Mucosa of descending colon (tissue), 3 donors: ENCODE results near the gene LDLRAD4. TPM values are rescaled to one million over a fixed set of nuclear protein-coding genes. Genes with fewer than 3 reads are reported as not detected.

Experiments
- ATAC-seq: fragments of 200-7000 bp; cut with Tn5 transposase; one replicate; pipeline ENCODE4 v1.9.1; 2020; ENCODE audit warnings: mild to moderate bottlenecking, moderate library complexity
- DNase-seq, 3 donors: peaks; one replicate each; pipeline ENCODE4 v3.0.0-alpha.2; 2020
- H3K36me3 ChIP-seq: fragments of 200-600 bp; one replicate; pipeline ENCODE4 v1.8.0; 2021; ENCODE audit warnings: low read depth, mild to moderate bottlenecking
- H3K4me1 ChIP-seq: fragments of 200-600 bp; one replicate; pipeline ENCODE4 v1.8.0; 2021; ENCODE audit warnings: low read depth, mild to moderate bottlenecking
- H3K4me3 ChIP-seq: fragments of 200-600 bp; one replicate; pipeline ENCODE4 v1.8.0; 2021; ENCODE audit warnings: mild to moderate bottlenecking
- H3K9me3 ChIP-seq: fragments of 200-600 bp; one replicate; pipeline ENCODE4 v1.8.0; 2021; ENCODE audit warnings: mild to moderate bottlenecking
- CTCF ChIP-seq: fragments of 200-600 bp; IDR thresholded peaks from one replicate; pipeline ENCODE4 v1.8.0; 2022; ENCODE audit warnings: antibody characterized with exemption, mild to moderate bottlenecking
- intact Hi-C, 2 donors: fragments of 100-400 bp; cut with DNase I in 1 of 2; cut with micrococcal nuclease in 1 of 2; formaldehyde crosslinking; loops; one replicate each; pipeline versions ENCODE4 v1.11.0 to v1.11.1; 2022; cut with DNase I, micrococcal nuclease
- total RNA-seq, 3 donors: library from RNA; stranded (reverse); fragmentation: NEBNext Ultra II Directional in 2 of 3; extraction: Animal tissue kit (Norgen Biotek cat#: 25700) in 2 of 3; gene quantifications; one replicate each; pipeline versions ENCODE4 v1.2.1 to v1.2.4, GENCODE V29; 2021 to 2023
- donor health status: DM: no; HTN: no; CAD: no; lungs with moderate emphysema.
- donor health status: DM: no; HTN: no; CAD: no.
- donor health status: DM: no; HTN: yes; CAD: no.

The LDLRAD4 gene
- total RNA-seq, 3 donors from 2014 or later, result 36.8 to 41.0 (median 37.4) TPM

GRCh38 chr18:13625843-13626543 is 407.4 kb downstream of the LDLRAD4 start:
- ATAC-seq, result no peak
- no peaks in the 10 kb centered on the region for H3K36me3 ChIP-seq
- H3K9me3 ChIP-seq, result no peaks in the 10 kb centered on the region
- DNase-seq, result no peak
- H3K4me3 ChIP-seq, result no peak overlapping the region
- intact Hi-C loops, result loop anchor here in 1 of 2 donors (5.0 kb wide), 1 partner anchor 409 kb away; the partner anchor contains the start of gene LDLRAD4
- H3K4me1 ChIP-seq, result no peaks in the 10 kb centered on the region
- no peak for TF ChIP-seq CTCF

- Histone ChIP-seq H3K36me3 (no peaks in the 10 kb centered on the region), H3K4me3 (no peak overlapping the region), H3K4me1 (no peaks in the 10 kb centered on the region), H3K9me3 (no peaks in the 10 kb centered on the region)
- no peak for TF ChIP-seq CTCF
- intact Hi-C loops, result loop anchor here in 1 of 2 donors (5.0 kb wide), 1 partner anchor 409 kb away; the partner anchor contains the start of gene LDLRAD4
- no peak for DNase-seq
- no peak for ATAC-seq
Observed at GRCh38 chr18:13626544-13626908, 408.0 kb downstream of the LDLRAD4 start.

- TF ChIP-seq CTCF, result no peak
- intact Hi-C loops, result loop anchor here in 1 of 2 donors (5.0 kb wide), 1 partner anchor 410 kb away; the partner anchor contains the start of gene LDLRAD4
- DNase-seq, result no peak
- H3K4me1 ChIP-seq, result no peaks in the 10 kb centered on the region
- H3K36me3 ChIP-seq, result no peaks in the 10 kb centered on the region
- H3K4me3 ChIP-seq, result no peak overlapping the region
- H3K9me3 ChIP-seq, result no peaks in the 10 kb centered on the region
- no peak for ATAC-seq
Observed at GRCh38 chr18:13627639-13628038, 409.1 kb downstream of the LDLRAD4 start.

GRCh38 chr18:13628211-13628610 is 409.7 kb downstream of the LDLRAD4 start:
- intact Hi-C loops, result loop anchor here in 1 of 2 donors (5.0 kb wide), 1 partner anchor 411 kb away; the partner anchor contains the start of gene LDLRAD4
- ATAC-seq, result no peak
- no peak for DNase-seq

More at GRCh38 chr18:13628211-13628610, 409.7 kb downstream of the LDLRAD4 start:
- Histone ChIP-seq H3K4me3 (no peak overlapping the region), H3K36me3 (no peaks in the 10 kb centered on the region), H3K4me1 (no peaks in the 10 kb centered on the region), H3K9me3 (no peaks in the 10 kb centered on the region)
- TF ChIP-seq CTCF, result no peak
